ENCODE results near the gene TEDC1. TPM values are rescaled to one million over a fixed set of nuclear protein-coding genes. Genes with fewer than 3 reads are reported as not detected.
A peak's percentile ranks its signal among the peaks of the same experiment; 100 is the strongest.

Gene TEDC1, protein sequence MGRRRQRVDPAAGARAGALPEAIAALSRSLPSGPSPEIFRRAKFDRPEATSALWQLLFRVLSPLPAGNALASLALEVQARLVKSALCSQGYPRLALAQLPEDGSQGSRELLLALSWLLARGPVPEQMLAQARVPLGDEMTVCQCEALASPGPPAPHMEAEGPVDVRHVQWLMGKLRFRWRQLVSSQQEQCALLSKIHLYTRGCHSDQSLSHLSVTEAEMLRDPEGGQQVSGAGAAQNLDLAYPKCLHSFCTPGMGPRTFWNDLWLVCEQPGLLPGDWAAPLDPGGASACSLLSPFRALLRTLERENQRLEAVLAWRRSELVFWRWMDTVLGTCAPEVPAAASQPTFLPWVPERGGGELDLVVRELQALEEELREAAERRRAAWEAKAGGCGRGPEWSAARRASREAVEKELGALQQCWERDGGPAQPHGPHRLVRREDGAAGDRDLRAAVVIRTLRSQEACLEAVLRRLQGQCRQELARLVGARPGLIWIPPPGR
- 6.2 TPM for total RNA-seq
- long read RNA-seq, partial matches to known transcripts, result 1 of 7 reads
- long read RNA-seq, other reads (novel, unspliced or antisense), result 3 of 7 reads

GRCh38 chr14:105490572-105491365 is at the start of gene TEDC1:
TEDC1 (plus strand) TSS chr14:105491246; CDS start chr14:105491376, 130 bp downstream.
- ATAC-seq (ENCODE audit: poor library complexity) (peak; percentile 75), DNase-seq (peak; percentile 100)
- intact Hi-C loops (cut with DNase I), result loop anchor here (2.0 kb wide), 1 partner anchor 120 kb away; no protein-coding TSS in a partner anchor

- DNase-seq, result no peak
- intact Hi-C loops (cut with DNase I), result no loop called here
Measured at GRCh38 chr14:105442125-105442524, 48.9 kb upstream of the TEDC1 start.

DNA sequence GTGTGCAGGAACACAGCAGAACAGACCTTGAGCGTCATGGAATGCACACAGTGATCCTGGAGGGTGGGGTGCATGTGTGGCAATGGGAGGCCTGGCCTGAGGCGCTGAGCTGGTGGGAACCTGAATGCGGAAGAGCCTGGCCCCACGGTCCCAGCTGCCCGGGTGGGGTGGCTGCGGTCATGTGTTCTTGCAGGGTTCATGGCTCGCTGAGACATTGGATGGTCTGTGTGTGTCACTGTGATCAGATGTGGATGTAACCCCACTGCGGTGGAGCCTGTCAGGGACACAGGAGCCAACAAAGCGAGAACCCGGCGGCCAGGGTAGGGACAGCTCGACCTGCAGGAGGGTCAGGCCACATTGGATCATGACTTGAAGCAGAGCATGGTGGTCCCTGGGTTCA is 48.2 kb upstream of the TEDC1 start:
- intact Hi-C loops (cut with DNase I), result no loop called here
- ATAC-seq (ENCODE audit: poor library complexity) (no peak), DNase-seq (no peak)

More at GRCh38 chr14:105442125-105442524, 48.9 kb upstream of the TEDC1 start:
- ATAC-seq (ENCODE audit: poor library complexity), result no peak

- DNase-seq, result no peak
- intact Hi-C loops (cut with DNase I), result loop anchor here (5.0 kb wide), 1 partner anchor 42 kb away; the partner anchor contains the start of gene CRIP1
- no peak for ATAC-seq (ENCODE audit: poor library complexity)
Measured at GRCh38 chr14:105444859-105445258, 46.2 kb upstream of the TEDC1 start.

GRCh38 chr14:105445290-105445689 is 45.8 kb upstream of the TEDC1 start:
- DNase-seq (no peak), ATAC-seq (ENCODE audit: poor library complexity) (no peak)
- intact Hi-C loops (cut with DNase I), result loop anchor here (5.0 kb wide), 1 partner anchor 42 kb away; the partner anchor contains the start of gene CRIP1

- intact Hi-C loops (cut with DNase I), result loop anchor here (5.0 kb wide), 1 partner anchor 41 kb away; the partner anchor contains the start of gene CRIP1
- ATAC-seq (ENCODE audit: poor library complexity) (no peak), DNase-seq (no peak)
Measured at GRCh38 chr14:105445901-105446845, 44.9 kb upstream of the TEDC1 start.

GRCh38 chr14:105446971-105447370 is 44.1 kb upstream of the TEDC1 start:
- intact Hi-C loops (cut with DNase I), result loop anchor here (5.0 kb wide), 1 partner anchor 40 kb away; the partner anchor contains the start of gene CRIP1
- ATAC-seq (ENCODE audit: poor library complexity) (no peak), DNase-seq (no peak)

GRCh38 chr14:105447651-105448640 is 43.1 kb upstream of the TEDC1 start:
- intact Hi-C loops (cut with DNase I), result loop anchor here (5.0 kb wide), 1 partner anchor 39 kb away; the partner anchor contains the start of gene CRIP1
- DNase-seq (no peak), ATAC-seq (ENCODE audit: poor library complexity) (no peak)

- intact Hi-C loops (cut with DNase I), result loop anchor here (5.0 kb wide), 1 partner anchor 39 kb away; the partner anchor contains the start of gene CRIP1
- peak; percentile 93 for ATAC-seq (ENCODE audit: poor library complexity)
- DNase-seq, result peak; percentile 87
Measured at GRCh38 chr14:105448706-105449111, 42.3 kb upstream of the TEDC1 start.

DNA sequence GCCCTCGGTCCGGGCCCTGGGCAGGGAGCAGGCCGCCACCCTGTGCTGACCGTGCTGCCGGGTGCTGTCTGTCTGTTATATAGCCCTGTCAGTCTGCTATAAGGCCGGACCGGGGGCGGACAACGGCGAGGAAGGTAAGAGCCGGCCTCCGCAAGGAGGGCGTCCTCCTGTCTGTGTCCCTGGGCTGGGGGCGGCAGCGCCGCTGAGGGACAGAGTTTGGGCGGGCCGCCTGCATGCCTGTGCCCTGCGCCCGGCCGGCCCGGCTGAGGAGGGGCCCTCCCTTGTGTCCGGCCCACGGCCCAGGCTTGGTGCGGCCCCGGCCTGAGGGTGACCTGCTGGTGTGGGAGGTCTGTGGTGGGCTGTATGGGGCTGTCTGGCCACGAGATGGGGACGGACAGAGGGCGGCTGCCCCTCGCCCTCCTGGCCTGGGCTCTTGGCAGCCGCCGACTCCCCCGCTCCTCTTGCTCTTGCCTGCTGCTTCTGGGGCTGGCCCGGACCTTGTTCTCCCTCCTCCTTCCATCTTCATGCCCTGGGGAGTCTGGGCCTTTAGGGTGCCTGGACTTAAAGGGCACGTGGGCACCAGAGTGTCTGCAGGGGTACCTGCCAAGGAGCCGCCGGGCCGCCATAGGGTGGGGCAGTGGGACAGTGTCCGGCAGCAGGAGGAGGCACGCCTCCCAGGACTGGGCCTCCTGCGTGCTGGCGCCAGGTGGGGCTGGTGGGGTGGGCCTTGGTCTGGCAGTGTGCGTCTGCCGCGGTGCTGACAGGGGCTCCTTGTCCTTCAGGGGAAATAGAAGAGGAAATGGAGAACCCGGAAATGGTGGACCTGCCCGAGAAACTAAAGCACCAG is 41.5 kb upstream of the TEDC1 start:
- intact Hi-C loops (cut with DNase I), result loop anchor here (5.0 kb wide), 1 partner anchor 38 kb away; the partner anchor contains the start of gene CRIP1
- peak; percentile 2 for ATAC-seq (ENCODE audit: poor library complexity)
- DNase-seq, result no peak

DNA sequence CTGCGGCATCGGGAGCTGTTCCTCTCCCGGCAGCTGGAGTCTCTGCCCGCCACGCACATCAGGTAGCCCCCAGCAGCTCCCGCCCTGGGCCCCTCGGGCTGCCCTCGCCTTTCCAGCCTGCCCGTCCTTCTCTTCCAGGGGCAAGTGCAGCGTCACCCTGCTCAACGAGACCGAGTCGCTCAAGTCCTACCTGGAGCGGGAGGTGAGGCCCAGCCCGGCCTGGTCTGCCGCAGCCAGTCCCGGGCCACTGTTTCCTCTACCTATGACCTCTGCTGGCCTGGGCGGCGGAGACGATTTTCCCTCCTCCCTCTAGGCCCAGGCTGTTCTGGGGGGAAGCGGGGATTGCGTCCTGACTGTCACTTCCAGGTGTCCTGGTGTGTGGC is 40.9 kb upstream of the TEDC1 start:
- DNase-seq, result no peak
- intact Hi-C loops (cut with DNase I), result no loop called here
- no peak for ATAC-seq (ENCODE audit: poor library complexity)

DNA sequence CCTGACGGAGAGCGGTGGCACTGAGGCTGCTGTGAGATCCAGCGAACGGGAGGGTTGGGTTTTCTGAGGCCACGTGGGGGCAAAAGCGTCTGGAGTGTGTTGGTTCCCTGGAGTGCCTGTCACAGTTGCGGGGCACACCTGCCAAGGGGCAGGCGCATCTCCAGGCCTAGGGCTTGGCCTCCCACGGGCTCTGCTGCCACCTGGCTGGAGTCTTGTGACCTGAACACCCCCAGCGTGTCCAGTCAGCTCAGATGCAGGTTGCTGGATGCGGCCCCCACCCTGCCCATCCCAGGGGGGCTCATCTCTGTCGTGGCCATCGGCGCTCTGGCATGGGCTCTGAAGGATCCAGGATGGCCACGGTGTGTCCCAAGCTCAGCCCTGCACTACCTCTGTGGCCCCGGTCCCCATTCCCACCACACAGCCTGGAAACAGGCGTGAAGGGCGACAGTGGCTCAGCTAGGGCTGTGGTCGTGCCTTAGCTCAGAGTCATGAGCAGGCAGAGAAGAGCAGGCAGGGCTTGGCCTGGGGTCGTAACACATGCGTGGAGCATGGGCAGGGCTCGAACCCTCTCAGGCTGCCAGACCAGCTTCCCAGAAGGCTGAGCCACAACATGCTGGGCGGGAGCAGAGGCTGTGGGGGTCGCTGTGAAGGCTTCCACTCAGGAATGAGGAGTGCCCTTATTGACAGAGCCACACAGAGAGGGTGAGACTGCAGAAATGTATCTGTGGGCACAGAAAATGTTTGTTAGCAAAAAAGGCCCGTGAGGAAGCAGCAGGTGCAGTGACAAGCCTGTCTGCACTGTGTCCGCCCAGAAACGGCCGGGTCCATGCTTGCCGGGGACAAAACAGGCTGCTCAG is 40.0 kb upstream of the TEDC1 start:
- intact Hi-C loops (cut with DNase I), result no loop called here
- ATAC-seq (ENCODE audit: poor library complexity) (no peak), DNase-seq (no peak)

DNA sequence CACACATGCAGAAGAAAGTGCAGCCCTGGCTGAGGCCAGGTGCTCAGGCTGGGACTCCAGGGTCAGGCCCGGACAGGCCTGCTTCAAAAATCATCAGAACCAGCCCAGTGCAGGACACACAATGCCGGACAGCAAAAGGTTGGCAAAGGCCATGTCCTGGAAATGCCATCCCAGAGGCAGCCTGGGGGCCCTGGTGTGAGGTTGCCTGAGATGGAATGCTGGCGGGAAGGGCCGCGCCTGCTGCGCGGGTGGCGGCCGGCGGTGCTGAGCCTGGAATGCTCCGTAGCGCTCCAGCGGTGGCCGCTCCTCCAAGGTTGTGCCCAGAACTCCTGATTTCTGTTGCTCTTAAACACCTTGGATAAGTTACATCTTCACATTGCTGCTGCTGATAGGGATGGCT is 38.1 kb upstream of the TEDC1 start:
- ATAC-seq (ENCODE audit: poor library complexity), result no peak
- DNase-seq, result no peak
- intact Hi-C loops (cut with DNase I), result no loop called here

DNA sequence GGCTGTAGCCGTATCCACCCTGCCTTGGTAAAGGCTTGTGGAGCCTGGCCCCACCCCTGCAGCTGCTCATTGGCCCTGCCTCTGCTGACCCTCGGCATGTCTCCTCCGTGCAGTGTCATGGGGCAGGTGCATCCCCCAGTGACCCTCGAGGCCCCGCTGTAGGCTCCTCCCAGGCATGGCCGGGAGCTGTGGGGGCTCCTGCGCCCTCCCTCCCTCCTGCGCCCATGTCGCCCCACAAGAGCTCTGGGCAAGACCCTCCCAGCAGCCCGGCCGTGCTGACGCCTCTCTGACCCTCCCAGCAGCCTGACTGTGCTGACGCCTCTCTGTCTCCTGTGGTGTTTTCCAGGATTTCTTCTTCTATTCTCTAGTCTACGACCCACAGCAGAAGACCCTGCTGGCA is 37.2 kb upstream of the TEDC1 start:
- intact Hi-C loops (cut with DNase I), result no loop called here

GRCh38 chr14:105455086-105455640 is 35.9 kb upstream of the TEDC1 start:
- intact Hi-C loops (cut with DNase I), result no loop called here
- no peak for DNase-seq
- ATAC-seq (ENCODE audit: poor library complexity), result no peak

More for the DNA sequence above, 37.2 kb upstream of the TEDC1 start:
- DNase-seq (no peak), ATAC-seq (ENCODE audit: poor library complexity) (no peak)
